K562 (cell line): ENCODE data around the gene CCDC183. TPM values are rescaled to one million over a fixed set of nuclear protein-coding genes. Genes with fewer than 3 reads are reported as not detected.

Experiments
- CREBBP ChIP-seq: IDR thresholded peaks from one replicate; pipeline ENCODE4 v1.6.1; 2012; ENCODE audit warnings: low read depth, mild to moderate bottlenecking, control low read depth, inconsistent platforms, low read length
- E2F3 ChIP-seq: fragments of 250-450 bp; sonication (Bioruptor Pico); IDR thresholded peaks from 2 replicates; pipeline ENCODE4 v1.4.0; 2020; ENCODE audit warnings: mild to moderate bottlenecking
- FOSL1 ChIP-seq: fragments of 200-800 bp; sonication (Bioruptor generic); conservative IDR thresholded peaks from 2 replicates; pipeline ENCODE4 v1.6.1; 2016; ENCODE audit warnings: missing genetic modification characterization, missing compliant biosample characterization
- GATA2 ChIP-seq: sonication (generic); formaldehyde crosslinking; IDR thresholded peaks from 2 replicates; pipeline ENCODE4 v1.4.0; 2020; ENCODE audit warnings: mild to moderate bottlenecking, missing genetic modification reagents
- HSF4 ChIP-seq: fragments of 250-450 bp; sonication (Bioruptor Pico); IDR thresholded peaks from 2 replicates; pipeline ENCODE4 v2.1.2; 2022; ENCODE audit warnings: mild to moderate bottlenecking, moderate library complexity, borderline replicate concordance
- KAT7 ChIP-seq: sonication (generic); formaldehyde crosslinking; IDR thresholded peaks from 2 replicates; pipeline ENCODE4 v1.8.0; 2022; ENCODE audit warnings: missing genetic modification reagents, mild to moderate bottlenecking, borderline replicate concordance
- KLF6 ChIP-seq: fragments of 250-450 bp; sonication (Bioruptor Pico); IDR thresholded peaks from 2 replicates; pipeline ENCODE4 v1.4.0; 2020; ENCODE audit warnings: mild to moderate bottlenecking, moderate library complexity, borderline replicate concordance
- NONO ChIP-seq, 2 experiments: fragments of 200-400 bp in 1 of 2; fragments of 450-650 bp in 1 of 2; formaldehyde crosslinking in 1 of 2; IDR thresholded peaks; 2 replicates each; pipeline ENCODE4 v1.6.1; 2017; ENCODE audit warnings: low read depth in 2 of 2, mild to moderate bottlenecking in 2 of 2, moderate library complexity in 2 of 2, low read length in 1 of 2
- PML ChIP-seq: IDR thresholded peaks from 2 replicates; pipeline ENCODE4 v1.6.1; 2012; ENCODE audit warnings: low read length, inconsistent platforms
- SIN3B ChIP-seq: fragments of 450-650 bp; IDR thresholded peaks from 2 replicates; pipeline ENCODE4 v1.6.1; 2017; ENCODE audit warnings: low read depth, mild to moderate bottlenecking, moderate library complexity
- THRAP3 ChIP-seq: fragments of 450-650 bp; IDR thresholded peaks from 2 replicates; pipeline ENCODE4 v1.6.1; 2016; ENCODE audit warnings: mild to moderate bottlenecking, inconsistent platforms, borderline replicate concordance
- U2AF1 ChIP-seq: fragments of 200-400 bp; formaldehyde crosslinking; optimal IDR thresholded peaks from 2 replicates; pipeline ENCODE3; 2017; ENCODE audit warnings: mild to moderate bottlenecking, low read depth, low read length, moderate library complexity
- ZNF146 ChIP-seq: IDR thresholded peaks from one replicate; pipeline ENCODE4 v1.6.1; 2018; ENCODE audit warnings: missing compliant biosample characterization; ENCODE audit not compliant: unreplicated experiment
- ZNF212 ChIP-seq: fragments of 450-650 bp; formaldehyde crosslinking; IDR thresholded peaks from 2 replicates; pipeline ENCODE4 v1.4.0; 2020; ENCODE audit warnings: mild to moderate bottlenecking
- ZNF354B ChIP-seq: fragments of 250-450 bp; sonication (Bioruptor Pico); IDR thresholded peaks from 2 replicates; pipeline ENCODE4 v1.4.0; 2020
- ZNF764 ChIP-seq: fragments of 250-450 bp; sonication (Bioruptor Pico); IDR thresholded peaks from 2 replicates; pipeline ENCODE4 v1.4.0; 2020; ENCODE audit warnings: low read depth, mild to moderate bottlenecking, moderate library complexity
- polyA plus RNA-seq, 8 experiments: library from polyadenylated mRNA; depleted of rRNA in 4 of 8; stranded (reverse) in 5 of 8; unstranded in 3 of 8; fragments of >200 nt; fragmentation: Nextera tagmentation in 2 of 8; fragmentation: Illumina TruSeq in 1 of 8; extraction: Ambion mirVana in 2 of 8; extraction: Trizol in 1 of 8; gene quantifications; 2 replicates each; pipeline versions ENCODE4 v1.2.1 to v1.2.3, GENCODE V29; 2011 to 2014; ENCODE audit warnings: inconsistent platforms in 1 of 8, missing spikeins in 1 of 8
- total RNA-seq, 7 experiments: library from RNA; depleted of rRNA in 6 of 7; stranded (reverse); fragments of >200 nt in 6 of 7; fragmentation: Illumina TruSeq in 2 of 7; extraction: Trizol in 2 of 7; gene quantifications; 2 replicates each; pipeline versions ENCODE4 v1.2.1 to v1.2.3, GENCODE V29; 2011 to 2021; ENCODE audit warnings: low replicate concordance in 1 of 7
- TF ChIP-seq, protein P1 (sequence below), 2 experiments: IDR thresholded peaks in 1 of 2; conservative IDR thresholded peaks in 1 of 2; 2 replicates each; pipeline ENCODE4 v1.6.1; 2016; ENCODE audit warnings: low read depth in 2 of 2, mild to moderate bottlenecking in 1 of 2, missing compliant biosample characterization in 1 of 2, missing genetic modification characterization in 1 of 2, moderate library complexity in 1 of 2
- TF ChIP-seq, protein P2 (sequence below), 2 experiments: fragments of 450-650 bp in 1 of 2; sonication (generic) in 1 of 2; formaldehyde crosslinking in 1 of 2; IDR thresholded peaks in 1 of 2; conservative IDR thresholded peaks in 1 of 2; 2 replicates each; pipeline versions ENCODE4 v1.6.1 to v1.8.1; 2016 to 2023; ENCODE audit warnings: mild to moderate bottlenecking in 2 of 2, moderate library complexity in 2 of 2, inconsistent platforms in 1 of 2, missing genetic modification reagents in 1 of 2
- TF ChIP-seq, protein P3 (sequence below): fragments of 450-650 bp; conservative IDR thresholded peaks from 2 replicates; pipeline ENCODE4 v1.6.1; 2016; ENCODE audit warnings: missing genetic modification characterization, low read depth, mild to moderate bottlenecking, missing compliant biosample characterization, moderate library complexity

The CCDC183 gene
- total and polyA plus RNA-seq, 9 of the 15 experiments (the other 6 are each of a cell fraction or from before 2014, with no cell fraction given): 0.21 to 0.60 (median 0.29) TPM; not detected in 4

DNA sequence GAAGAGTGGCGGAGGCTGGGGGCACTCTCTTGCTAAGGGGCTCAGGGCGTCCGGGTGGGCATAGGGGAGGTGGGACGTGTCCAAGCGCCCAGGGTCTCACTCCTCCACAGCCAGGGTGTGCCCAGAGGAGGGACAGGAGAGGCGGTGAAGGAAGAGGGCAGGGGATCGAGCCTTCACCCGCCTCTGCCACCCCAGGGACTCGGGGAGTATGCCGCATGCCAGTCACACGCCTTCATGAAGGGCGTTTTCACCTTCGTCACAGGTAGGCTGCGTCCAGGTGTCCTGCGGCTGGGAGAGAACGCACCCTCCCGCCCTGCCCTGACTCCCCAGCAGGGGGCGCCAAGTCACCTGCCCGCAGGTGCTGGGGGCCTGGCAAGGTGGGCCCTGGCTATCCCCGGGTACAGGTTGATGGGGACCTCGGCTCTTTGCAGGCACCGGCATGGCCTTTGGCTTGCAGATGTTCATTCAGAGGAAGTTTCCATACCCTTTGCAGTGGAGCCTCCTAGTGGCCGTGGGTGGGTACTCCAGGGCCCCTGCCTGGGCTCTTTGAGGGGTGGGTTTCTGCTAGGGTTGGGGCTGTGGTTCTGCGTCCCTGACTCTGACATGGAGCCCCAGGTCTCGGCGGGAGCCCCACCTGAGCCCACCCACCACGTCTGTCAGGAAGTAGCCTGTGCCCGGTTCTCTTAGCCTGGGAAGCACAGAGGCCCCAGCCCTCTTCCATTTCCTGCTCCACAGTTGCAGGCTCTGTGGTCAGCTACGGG lies 4.4 kb upstream of the CCDC183 start (continued):
- TF ChIP-seq, protein P1, sequence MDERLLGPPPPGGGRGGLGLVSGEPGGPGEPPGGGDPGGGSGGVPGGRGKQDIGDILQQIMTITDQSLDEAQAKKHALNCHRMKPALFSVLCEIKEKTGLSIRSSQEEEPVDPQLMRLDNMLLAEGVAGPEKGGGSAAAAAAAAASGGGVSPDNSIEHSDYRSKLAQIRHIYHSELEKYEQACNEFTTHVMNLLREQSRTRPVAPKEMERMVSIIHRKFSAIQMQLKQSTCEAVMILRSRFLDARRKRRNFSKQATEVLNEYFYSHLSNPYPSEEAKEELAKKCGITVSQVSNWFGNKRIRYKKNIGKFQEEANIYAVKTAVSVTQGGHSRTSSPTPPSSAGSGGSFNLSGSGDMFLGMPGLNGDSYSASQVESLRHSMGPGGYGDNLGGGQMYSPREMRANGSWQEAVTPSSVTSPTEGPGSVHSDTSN (CRISPR knock-in tag; IDR thresholded peaks at IDR 0.05; ENCODE audit: low read depth): no peak
- TF ChIP-seq, protein P1 (tag; conservative IDR thresholded peaks at IDR 0.05; ENCODE audit: low read depth): no peak
- TF ChIP-seq ZNF146 (CRISPR knock-in tag): no peak
- TF ChIP-seq, protein P2, sequence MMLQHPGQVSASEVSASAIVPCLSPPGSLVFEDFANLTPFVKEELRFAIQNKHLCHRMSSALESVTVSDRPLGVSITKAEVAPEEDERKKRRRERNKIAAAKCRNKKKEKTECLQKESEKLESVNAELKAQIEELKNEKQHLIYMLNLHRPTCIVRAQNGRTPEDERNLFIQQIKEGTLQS (IDR thresholded peaks at IDR 0.05): no peak
- TF ChIP-seq, protein P2 (CRISPR knock-in tag; conservative IDR thresholded peaks at IDR 0.05): no peak
- no peak for TF ChIP-seq FOSL1 (tag)
- TF ChIP-seq U2AF1: no peak
- no peak for TF ChIP-seq NONO (IDR thresholded peaks at IDR 0.05; ENCODE audit: low read depth in 2 of 2, low read length in 1 of 2)
- no peak for TF ChIP-seq GATA2 (CRISPR knock-in tag)
- TF ChIP-seq ZNF354B (CRISPR knock-in tag): no peak
- no peak for TF ChIP-seq THRAP3
- TF ChIP-seq, protein P3, sequence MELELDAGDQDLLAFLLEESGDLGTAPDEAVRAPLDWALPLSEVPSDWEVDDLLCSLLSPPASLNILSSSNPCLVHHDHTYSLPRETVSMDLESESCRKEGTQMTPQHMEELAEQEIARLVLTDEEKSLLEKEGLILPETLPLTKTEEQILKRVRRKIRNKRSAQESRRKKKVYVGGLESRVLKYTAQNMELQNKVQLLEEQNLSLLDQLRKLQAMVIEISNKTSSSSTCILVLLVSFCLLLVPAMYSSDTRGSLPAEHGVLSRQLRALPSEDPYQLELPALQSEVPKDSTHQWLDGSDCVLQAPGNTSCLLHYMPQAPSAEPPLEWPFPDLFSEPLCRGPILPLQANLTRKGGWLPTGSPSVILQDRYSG (tag): no peak
- TF ChIP-seq PML: 0 out of 2 replicates have a peak, but pooled peaks have one; percentile 4
- no peak for TF ChIP-seq CREBBP
- no peak for TF ChIP-seq HSF4
- no peak for TF ChIP-seq KLF6 (CRISPR knock-in tag)
- TF ChIP-seq ZNF212 (CRISPR knock-in tag): no peak
- peak; percentile 64; the same call in 1 of the 2 replicates for TF ChIP-seq SIN3B
- TF ChIP-seq ZNF764 (CRISPR knock-in tag): no peak
- no peak for TF ChIP-seq E2F3 (CRISPR knock-in tag)
- peak; percentile 97 for TF ChIP-seq KAT7 (CRISPR knock-in tag)
